ENCODE results near the gene ALAD.
"Not testable (repeated sequence)": the region's sequence is repeated elsewhere in the genome, so short reads cannot be mapped to it uniquely, and the experiment has no call there.

ALAD gene

DNA sequence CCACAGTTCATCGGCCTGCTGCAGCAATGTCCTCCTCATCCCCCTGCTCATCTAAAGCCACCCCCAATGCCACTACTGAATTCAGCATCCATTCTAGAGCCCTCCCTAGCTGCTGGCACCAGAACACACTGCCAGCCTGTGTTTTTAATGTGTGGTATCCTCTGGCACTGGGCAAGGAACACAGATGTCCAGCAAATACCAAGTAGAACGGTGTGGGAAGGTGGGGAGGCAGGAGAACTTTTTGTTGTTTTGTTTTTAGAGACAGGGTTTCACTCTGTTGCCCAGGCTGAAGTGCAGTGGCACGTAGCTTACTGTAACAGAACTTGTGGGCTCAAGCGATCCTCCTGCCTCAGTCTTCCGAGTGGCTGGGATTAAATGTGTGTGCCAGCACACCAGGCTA, 29.0 kb downstream of the ALAD start:
- DNase-seq: no peak

DNA sequence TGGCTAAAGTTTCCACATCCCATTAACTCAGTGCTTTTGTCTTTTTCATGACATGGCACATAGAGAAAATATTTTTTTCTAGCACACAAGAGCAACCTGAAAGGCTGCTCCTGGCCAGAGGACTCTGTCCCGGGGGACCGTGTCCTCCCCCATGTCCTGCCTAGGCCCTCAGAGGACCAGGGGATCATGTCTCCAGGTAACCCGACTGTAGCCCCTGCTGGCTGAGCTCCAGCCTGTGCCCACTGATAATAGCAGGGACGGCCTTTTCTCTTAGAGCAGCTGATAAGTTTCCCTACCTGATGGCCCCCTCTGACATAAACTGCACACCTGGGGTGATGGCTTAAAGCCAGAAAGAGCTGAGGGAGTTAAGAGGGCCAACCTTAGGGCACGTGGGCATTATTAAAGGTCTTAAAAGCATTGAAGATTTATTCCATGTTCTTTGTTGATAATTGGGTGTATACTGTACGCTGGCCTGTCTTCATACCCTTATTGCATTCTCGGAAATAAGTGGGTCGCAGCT, 30.2 kb downstream of the ALAD start:
- DNase-seq: no peak

DNA sequence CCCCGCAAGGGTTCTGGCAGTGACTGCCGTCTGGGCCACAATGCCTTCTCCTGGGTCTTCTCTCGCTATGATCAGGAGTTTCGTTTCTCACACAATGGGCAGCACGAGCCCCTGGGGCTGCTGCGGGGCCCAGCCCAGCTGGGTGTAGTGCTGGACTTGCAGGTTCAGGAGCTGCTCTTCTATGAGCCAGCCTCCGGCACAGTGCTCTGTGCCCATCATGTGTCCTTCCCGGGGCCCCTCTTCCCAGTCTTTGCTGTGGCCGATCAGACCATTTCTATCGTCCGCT, 31.3 kb downstream of the ALAD start:
- DNase-seq: no peak

- no peak for DNase-seq
Measured at GRCh38 chr9:113368982-113369854, 31.9 kb downstream of the ALAD start.

DNA sequence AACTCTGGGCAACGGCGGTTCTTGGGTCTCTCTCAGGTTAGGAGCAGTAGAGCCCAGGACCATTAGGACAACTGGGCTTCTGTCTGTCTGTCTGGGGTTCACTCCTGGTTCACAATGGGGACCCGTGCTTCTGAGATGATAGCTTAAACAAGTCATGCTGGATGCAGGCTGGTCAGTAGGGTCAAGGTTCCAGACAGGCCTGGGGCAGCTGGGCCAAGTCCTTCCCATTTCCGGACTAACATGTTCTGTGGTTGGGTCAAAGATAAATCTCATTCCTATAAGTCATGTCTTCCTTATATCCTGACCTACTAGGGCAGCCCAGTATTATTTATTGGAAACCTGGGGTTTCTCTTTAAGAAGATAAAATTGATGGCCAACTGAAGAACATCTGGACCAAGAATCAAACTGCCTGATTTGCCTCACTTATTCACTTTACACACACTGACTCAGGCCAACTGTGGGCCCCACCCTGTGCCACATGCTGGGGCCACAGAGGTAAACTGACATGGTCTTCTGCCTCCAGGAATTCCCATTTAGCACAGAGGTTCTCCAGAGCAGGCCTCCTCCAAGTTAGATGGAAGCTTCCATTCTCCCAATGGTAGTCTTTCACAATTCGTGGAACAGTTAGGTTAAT, 32.6 kb downstream of the ALAD start:
- no peak for DNase-seq

DNA sequence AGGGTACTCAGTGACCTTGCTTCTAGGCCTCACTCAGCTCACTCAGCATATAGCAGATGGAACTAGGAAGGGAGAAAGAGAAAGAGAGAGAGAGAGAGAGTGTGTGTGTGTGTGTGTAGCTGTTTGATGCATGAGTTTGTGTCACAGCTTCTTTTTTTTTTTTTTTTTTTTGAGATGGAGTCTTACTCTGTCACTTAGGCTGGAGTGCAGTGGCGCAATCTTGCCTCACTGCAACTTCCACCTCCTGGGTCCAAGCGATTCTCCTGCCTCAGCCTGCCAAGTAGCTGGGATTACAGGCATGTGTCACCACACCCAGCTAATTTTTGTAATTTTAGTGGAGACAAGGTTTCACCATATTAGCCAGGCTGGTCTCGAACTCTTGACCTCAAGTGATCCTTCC, 35.4 kb downstream of the ALAD start:
- not testable (repeated sequence) for DNase-seq

DNA sequence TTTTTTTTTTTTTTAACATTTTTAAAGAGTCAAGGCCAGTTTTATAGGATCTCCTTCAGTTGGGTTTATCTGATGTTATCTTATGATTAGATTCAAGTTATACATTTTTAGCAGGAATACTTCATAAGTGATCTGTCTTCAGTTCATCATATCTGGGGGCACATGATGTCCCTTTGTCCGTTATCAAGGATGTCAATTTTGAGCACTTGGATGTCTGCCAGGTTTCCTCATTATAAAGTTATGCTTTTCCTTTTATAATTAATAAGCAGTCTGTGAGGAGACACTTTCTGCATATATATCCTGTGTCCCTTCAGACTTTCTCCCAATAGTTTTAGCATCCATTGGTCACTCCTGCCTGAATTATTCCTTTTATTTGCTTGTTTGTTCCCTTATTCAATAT, 36.1 kb downstream of the ALAD start:
- DNase-seq: no peak

DNA sequence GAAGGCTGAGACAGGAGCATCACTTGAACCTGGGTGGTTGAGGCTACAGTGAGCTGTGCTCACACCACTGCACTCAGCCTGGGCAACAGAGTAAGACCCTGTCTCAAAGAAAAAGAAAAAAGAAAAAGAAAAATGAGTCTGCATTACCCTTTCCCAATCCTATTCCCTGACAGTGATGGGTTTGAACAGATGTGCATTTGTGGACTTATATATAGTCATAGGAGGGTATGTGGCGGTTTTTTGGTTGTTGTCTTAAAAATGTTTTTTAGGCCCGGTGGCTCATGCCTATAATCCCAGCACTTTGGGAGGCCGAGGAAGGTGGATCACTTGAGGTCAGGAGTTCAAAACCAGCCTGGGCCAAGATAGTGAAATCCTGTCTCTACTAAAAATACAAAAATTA, 37.7 kb downstream of the ALAD start:
- DNase-seq: no peak

GRCh38 chr9:113361304-113362018, 39.6 kb downstream of the ALAD start:
- no peak for DNase-seq

GRCh38 chr9:113360242-113360842, 40.7 kb downstream of the ALAD start:
- DNase-seq: no peak

DNA sequence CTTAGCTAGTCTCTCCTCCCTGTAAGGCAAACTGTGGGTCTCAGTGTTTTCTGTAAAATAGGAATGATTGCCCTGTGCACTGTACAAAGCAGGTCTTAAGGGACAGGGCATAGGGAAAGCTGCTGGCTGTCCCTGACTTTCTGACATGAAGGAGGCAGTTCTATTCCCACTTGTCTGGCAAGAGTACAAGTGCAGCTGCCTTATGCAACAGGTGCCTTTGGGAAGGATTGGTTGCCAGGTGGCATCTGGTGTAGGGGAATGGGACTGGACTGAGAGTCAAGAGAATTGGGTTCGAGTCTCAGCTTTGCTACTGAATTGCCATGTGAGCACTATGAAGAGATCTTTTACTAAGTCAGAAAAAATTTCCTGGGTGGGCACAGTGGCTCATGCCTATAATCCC, 41.7 kb downstream of the ALAD start:
- no peak for DNase-seq

DNA sequence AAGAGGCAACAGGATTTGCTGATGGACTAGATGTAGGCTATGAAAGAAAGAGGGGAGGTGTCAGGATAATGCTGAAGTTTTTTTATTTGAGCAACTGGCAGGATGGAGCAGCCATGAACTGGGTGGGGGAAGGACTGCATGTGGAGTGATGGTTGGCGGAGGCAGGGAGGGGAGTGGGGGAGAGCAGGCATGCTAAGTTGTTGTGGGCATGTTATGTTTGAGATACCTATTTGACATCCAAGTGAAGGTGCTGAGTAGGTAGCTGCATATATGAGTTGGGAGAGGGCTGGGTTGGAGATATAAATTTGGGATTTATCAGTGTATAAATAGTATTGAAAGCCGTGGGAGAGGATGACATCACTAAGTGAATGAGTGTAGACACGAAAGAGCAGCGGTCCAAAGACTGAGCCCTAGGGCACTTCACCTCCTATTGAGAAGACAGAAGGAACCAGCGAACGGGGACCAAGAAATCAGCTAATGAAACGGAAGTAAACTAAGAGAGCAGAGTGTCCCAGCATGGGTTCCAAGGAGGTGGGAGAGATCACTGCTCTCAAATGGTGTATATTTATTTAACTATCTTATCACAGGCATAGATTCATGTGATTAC, 44.3 kb downstream of the ALAD start:
- no peak for DNase-seq

- DNase-seq: no peak
Measured at GRCh38 chr9:113355040-113355596, 46.0 kb downstream of the ALAD start.

DNA sequence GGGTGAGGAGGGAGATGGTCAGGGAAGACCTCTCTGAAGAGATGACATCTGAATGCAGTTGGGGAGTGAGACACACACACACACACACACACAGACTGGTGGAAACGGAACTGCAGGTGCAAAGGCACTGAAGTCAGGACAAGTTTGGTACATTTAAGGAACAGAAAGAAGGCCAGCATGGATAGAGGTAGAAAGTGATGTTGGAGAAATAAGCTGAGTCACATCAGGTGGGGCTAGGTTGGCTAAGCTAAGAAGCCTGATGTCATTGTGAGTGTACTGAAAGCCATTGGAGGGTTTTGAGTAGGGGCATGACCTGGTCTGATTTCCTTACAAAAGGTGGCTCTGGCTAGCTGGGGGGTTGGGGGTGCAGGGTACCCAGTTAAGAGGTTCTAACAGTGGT, 48.7 kb downstream of the ALAD start:
- DNase-seq: no peak

GRCh38 chr9:113352006-113352405, 49.1 kb downstream of the ALAD start:
- no peak for DNase-seq

DNA sequence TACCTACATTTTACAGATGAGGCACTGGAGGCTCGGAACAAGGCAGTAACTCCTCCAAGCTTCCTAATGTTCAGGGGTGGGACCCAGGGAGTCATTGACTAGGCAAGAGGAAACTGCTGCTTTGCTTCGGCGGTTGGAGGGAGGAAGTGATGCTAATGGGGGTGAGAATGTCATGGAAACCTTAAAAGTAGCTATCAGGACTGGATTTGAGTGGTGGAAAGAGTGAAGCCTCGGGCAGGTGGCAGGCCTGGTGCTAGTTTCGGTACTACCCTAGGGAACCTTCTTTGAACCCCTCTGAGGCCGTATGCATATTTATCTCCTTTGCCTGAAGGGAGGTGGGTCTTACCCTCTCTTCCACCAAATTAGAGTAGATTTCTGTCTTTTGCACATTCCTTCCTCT, 50.1 kb downstream of the ALAD start:
- DNase-seq: no peak

DNA sequence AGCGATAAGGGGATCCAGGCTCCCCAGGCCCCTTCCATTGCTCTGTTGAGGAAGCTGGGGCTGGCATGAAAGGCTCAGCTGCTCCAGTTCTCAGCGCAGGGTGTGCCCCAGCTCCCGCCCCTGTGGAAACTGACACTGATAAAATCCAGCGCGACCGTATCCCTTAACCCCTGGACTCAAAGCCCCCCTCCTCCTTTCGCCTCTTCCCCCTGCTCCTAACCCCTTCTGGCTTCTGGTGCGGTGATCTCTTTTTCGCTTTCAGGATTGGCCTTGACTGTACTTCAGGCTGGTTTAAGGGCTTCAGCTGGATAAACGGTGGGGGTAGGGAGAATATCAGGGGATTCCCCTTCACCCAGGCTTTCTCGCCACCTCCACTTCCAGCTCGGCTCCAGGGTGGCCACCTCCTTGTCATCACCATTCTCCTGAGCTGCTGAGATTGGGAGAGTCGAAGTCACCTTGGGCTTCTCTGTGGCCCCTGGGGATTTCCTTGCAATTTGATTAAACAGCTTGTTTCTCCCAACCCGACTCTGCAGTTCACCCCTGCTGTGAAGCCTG, 50.9 kb downstream of the ALAD start:
- DNase-seq: no peak

- DNase-seq: no peak
Measured at GRCh38 chr9:113349445-113350094, 51.5 kb downstream of the ALAD start, which contains the start of gene BSPRY. TSS of gene BSPRY (plus strand) at chr9:113349541. CDS start at chr9:113349580, 39 bp downstream.

DNA sequence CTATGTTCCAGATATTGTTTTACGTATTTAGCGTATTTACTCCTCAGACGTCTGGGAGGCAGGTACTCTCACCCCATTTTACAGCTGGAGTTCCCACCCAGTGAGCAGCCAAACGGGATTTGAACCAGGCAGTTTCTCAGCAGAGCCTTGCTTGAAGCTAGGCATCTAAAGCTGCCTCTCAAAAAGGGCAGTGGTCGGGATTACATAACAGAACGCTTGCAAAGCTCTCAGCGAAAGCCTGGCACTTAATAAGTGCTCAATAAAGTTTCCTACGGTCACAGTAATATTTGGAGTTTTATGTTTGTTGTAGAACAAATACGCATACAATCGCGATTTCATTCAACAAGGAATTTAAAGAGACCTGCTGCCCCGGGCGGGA, 52.0 kb downstream of the ALAD start:
- no peak for DNase-seq

GRCh38 chr9:113348437-113348836, 52.6 kb downstream of the ALAD start:
- DNase-seq: no peak

GRCh38 chr9:113345671-113346070, 55.4 kb downstream of the ALAD start:
- no peak for DNase-seq

- no peak for DNase-seq
Measured at GRCh38 chr9:113345190-113345589, 55.9 kb downstream of the ALAD start.
